WTC11 (cell line): ENCODE results near the gene PIP4K2B.

Source experiments
- FOXP1 ChIP-seq: sonication (generic); formaldehyde crosslinking; IDR thresholded peaks from 2 replicates; pipeline ENCODE4 v1.8.0; 2022; ENCODE audit warnings: missing genetic modification reagents, mild to moderate bottlenecking, moderate library complexity, borderline replicate concordance
- MYBL2 ChIP-seq: sonication (generic); formaldehyde crosslinking; IDR thresholded peaks from 2 replicates; pipeline ENCODE4 v1.8.1; 2023; ENCODE audit warnings: mild to moderate bottlenecking, moderate library complexity, missing genetic modification reagents
- ZNF138 ChIP-seq: sonication (generic); formaldehyde crosslinking; conservative IDR thresholded peaks from 2 replicates; pipeline ENCODE4 v1.8.1; 2022; ENCODE audit warnings: mild to moderate bottlenecking, moderate library complexity, missing genetic modification reagents

DNA sequence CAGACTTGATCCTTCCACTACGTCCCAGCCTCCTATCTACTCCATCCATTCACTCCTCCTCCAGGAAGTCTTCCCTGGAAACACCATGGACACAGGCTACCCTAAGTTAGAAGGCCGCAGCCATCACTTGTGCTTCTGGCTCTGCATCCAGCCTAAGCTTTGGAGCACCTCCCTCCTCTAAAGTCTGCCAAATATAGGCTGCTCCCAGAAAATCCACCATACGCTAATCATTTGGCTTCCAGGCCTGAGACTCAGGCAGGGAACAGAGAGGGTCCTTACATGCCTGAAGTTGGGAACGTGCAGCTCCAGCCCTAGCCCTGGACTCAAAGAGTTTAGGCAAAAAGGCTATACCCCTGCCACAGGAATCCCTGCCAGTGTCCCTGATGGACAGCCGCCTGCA lies 57.9 kb downstream of the PIP4K2B start:
- TF ChIP-seq FOXP1 (no peak), MYBL2 (no peak), ZNF138 (no peak)
